ENCODE data around the gene SSR4. TPM values are rescaled to one million over a fixed set of nuclear protein-coding genes. Genes with fewer than 3 reads are reported as not detected.

Gene SSR4
- total and polyA plus RNA-seq, 2 of the 8 experiments (the other 6 are each of a cell fraction or from before 2014, with no cell fraction given): 168 to 642 TPM

GRCh38 chrX:153750127-153750774 is 44.2 kb upstream of the SSR4 start (continued):
- TF ChIP-seq CTCF (IDR thresholded peaks at IDR 0.05; ENCODE audit: control extremely low read depth in 1 of 3, insufficient read depth in 1 of 3, low read depth in 1 of 3, low read length in 3 of 3): no peak

Measured in H1 (cell line).